ENCODE data around the gene AAK1.
"Not testable (repeated sequence)": the region's sequence is repeated elsewhere in the genome, so short reads cannot be mapped to it uniquely, and the experiment has no call there.

AAK1 gene

DNA sequence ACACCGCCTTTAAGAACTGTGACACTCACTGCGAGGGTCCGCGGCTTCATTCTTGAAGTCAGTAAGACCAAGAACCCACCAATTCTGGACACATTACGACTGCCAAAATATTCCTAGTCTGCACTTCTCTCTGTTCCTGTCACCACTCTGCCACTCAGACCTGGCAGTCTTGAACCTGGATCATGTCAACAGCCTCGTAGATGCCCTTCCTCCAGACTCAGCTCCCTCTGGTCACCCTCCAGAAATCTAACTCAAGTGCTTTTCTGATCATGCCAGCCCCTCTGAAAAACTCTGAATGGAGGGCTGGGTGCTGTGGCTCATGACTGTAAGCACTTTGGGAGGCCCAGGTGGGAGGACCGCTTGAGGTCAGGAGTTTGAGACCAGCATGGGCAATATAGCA lies 20.3 kb downstream of the AAK1 start:
- DNase-seq: no peak

DNA sequence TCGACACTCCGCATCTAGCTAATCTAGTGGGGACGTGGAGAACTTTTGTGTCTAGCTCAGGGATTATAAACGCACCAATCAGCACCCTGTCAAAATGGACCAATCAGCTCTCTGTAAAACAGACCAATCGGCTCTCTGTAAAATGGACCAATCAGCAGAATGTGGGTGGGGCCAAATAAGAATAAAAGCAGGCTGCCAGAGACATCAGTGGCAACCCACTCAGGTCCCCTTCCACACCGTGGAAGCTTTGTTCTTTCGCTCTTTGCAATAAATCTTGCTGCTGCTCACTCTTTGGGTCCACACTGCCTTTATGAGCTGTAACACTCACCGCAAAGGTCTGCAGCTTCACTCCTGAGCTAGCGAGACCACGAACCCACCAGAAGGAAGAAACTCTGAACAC lies 20.7 kb downstream of the AAK1 start:
- DNase-seq: not testable (repeated sequence)

DNA sequence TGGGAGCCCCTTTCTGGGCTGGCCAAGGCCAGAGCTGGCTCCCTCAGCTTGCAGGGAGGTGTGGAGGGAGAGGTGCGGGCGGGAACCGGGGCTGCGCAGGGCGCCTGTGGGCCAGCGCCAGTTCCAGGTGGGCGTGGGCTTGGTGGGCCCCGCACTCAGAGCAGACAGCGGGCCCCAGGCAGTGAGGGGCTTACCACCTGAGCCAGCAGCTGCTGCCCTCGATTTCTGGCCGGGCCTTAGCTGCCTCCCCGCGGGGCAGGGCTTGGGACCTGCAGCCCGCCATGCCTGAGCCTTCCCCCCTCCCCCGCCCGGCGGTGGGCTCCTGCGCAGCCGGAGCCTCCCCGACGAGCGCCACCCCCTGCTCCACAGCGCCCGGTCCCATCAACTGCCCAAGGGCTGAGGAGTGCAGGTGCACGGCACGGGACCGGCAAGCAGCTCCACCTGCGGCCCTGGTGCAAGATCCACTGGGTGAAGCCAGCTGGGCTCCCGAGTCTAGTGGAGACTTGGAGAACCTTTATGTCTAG lies 21.5 kb downstream of the AAK1 start:
- not testable (repeated sequence) for DNase-seq

DNA sequence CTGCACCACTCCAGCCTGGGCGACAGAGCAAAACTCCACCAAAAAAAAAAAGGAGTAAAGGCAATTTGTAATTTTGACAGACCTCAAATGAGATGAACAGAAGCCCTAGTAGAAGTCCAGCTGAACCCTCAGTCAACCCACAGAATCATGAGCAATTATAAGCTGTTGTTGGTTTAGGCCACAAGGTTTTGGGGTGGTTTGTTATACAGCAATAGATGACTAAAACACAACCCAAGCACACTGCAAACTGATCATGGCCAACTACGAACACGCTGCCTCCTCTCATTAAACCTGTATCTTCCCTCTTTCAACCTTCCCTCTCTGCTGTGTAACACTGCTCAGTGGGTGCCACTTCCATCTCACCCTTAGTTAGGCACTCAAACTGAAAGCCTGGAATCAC lies 22.1 kb downstream of the AAK1 start:
- DNase-seq: no peak

DNA sequence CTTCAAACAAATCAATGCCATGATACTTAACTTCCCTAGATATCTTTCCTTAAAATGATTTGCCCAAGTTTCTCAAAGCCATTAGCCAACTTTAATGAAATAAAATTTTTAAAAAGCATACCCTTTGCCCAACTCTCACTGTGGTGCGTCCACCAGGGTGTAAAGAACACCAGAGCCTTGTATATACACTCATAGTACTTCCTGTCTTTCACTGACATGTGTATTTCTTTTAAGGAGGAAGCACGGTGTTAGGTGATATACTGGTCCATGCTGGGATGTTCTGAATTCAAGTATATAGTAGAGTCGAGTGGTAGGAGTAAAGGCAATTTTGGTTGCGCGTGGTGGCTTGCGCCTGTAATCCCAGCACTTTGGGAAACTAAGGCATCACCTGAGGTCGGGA lies 22.7 kb downstream of the AAK1 start:
- DNase-seq: no peak

DNA sequence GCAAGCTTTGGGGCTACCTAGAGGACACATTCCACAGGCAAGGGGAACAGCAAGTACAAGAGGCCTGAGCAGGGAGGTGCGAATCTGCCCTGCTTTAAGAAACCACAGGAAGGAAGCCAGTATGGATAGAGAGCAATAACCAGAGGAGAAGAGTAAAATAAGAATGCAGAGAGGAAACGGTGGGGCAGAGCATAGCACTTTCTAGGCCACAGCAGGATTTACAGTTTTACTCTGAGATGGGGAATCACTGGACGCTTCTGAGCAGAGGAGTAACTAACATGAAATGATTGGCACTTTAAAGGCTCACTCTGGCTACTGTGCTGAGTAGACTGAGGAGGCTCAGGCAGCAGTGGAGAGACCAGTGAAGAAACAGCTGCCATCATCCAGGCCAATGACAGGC lies 23.8 kb downstream of the AAK1 start:
- DNase-seq: no peak

DNA sequence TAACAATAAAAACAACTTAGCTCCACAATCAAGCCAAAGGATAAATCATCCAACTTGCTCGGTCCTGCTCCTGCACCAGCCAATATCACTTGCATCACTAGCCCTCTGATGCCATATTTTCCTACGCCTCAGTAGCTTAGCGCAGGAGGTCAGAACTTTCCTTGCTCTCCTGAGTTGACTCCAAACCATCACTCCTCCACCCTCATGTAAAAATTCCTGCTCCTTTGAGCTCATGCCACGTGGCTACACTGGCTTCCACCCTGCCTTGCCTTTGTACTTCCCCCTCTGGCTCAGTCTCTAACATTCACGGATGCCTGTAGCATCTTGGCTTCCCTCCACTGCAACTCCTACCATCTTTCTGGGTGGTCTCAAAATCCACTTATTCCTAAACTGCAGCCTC lies 25.2 kb downstream of the AAK1 start:
- no peak for DNase-seq

DNA sequence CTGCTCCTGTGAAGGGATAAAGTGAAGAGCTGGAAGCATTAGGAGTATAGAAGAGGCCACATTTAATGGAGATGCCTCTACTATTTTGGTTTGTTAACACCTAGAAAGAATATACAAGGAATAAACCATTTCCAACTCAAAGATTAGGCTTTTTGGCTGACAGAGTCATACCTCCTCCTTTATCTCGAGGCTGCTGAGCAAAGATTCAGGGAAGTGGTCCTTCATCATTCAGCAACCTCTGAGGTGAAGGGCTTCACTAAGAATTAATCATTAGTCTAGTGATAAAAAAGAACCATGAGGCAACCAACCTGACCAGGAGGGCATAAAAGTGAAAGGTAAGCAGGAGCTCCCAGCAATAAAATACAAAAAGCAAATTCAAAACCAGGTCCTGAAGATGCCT lies 25.8 kb downstream of the AAK1 start:
- no peak for DNase-seq

DNA sequence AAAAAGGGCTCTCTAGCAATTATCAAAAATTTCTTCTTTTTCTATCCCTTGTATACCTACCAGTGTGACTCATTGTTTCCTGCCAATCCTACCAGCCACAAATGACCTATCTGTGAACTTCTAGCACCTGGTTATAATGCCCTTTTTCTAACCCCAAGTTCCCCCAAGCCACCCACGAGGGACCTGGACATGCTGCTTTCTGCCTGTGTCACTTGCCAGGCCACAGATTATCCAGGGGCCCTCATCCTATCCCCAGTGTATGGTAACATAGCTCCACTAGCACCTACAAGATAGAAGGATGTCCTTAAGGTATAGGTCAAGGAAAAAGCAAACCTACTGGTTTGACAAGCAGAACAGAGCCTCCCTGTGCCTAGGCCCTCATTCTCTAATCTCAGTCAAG lies 26.8 kb downstream of the AAK1 start:
- DNase-seq: no peak

DNA sequence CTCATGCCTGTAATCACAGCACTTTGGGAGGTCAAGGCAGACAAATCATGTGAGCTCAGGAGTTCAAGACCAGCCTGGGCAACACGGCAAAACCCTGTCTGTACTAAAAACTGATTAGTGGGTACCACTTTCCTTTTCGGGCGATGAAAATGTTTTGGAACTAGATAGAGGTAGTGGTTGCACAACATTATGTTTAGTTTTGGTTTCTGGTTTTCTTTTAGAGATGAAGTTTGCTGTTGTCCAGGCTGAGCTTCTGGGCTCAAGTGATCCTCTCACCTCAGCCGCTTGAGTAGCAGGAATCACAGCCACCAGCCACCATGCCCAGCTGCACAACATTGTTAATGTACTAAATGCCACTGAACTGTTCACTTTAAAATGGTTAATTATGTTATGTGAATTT lies 27.6 kb downstream of the AAK1 start:
- DNase-seq: no peak

DNA sequence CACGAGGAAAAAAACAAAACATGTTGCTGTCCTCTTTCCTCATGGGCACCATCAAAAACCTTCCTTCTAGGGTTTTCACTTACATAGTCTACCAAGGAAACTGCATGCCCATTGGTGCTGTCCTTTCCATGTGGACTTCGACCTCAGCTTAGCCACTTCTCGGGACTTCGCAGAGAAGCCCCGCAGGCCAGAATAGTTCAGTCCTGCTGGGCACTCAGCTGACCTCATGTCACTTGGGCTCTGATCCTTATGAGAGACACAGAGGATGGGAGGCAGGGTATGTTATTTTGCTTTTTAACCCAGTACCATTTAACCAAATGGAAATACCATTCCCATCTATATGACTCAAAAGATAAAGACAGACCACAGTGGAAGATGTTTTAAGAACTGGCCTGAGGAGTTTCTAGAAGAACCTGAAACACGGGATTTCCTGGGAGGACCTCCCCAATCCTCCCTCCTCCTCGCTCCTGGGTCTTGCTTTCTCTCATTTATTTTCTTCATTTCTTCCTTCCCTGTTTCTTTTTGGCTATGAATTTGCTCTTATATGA lies 28.4 kb downstream of the AAK1 start:
- no peak for DNase-seq

DNA sequence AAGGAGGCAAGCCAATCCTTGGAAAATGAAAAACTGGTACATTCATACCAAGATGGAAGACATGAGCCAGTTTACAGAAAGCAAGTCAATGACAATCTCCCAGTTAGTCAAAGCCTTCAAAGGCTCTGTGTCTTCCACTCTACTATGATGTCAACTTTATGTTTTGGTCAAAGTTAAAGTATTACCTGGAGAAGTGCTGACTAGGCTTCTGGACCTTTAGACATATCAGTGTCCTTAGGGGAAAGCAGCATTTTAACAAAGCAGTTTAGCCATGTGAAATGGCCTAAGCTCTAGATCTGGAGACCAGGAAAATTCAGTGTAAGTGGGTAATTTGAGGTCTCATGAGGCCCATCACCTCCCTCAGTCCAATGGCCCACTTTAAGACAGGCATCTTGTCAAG lies 30.8 kb downstream of the AAK1 start:
- no peak for DNase-seq

DNA sequence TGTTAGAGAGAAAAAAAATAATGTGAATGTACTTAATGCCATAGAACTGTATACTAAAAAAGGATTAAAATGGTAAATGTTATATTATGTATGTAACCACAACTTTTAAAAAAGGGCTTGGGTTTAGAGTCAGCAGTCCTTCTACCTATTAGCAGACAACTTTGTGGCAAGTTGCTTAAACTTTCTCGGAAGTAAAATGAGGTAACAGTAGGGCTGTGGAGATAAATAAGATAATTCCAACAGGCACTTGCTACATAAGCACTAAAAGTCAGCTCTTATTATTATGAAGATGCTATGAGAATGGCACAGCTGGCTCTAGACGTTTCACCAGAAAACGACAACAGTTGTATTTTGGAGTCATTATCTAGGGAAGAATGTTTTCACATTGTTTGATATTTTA lies 31.3 kb downstream of the AAK1 start:
- no peak for DNase-seq

DNA sequence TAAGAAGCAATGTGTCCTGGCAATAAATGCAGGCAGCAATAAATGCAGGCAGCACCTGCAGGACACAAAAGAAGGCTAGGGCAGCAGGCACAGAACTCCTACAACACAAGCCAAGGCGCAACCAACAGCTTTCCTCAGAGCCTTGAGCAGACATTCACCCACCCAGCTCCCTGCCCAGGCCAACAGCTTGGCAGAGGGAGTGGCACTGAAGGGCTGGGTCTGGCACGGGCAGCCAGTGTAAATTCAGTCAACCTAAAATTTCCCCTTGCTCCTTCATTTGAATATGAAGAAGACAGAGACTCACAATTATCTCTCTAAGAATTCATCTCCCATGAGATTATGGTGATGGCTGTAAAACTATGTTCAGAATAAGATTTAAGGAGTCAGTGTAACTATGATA lies 35.4 kb downstream of the AAK1 start:
- DNase-seq: no peak

DNA sequence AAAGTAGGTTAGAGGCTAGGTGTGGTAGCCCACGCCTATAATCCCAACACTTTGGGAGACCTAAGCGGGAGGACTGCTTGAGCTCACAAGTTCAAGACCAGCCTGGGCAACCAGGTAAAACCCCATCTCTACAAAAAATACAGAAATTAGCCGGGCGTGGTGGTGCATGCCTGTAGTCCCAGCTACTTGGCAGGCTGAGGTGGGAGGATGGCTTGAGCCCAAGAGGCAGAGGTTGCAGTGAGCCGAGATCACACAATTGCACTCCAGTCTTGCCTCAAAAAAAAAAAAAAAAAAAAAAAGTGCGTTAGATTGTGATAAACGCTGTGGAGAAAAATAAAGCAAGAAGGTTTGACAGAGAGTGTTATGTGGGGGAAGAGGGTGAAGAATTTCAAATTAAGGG lies 36.8 kb downstream of the AAK1 start:
- not testable (repeated sequence) for DNase-seq

DNA sequence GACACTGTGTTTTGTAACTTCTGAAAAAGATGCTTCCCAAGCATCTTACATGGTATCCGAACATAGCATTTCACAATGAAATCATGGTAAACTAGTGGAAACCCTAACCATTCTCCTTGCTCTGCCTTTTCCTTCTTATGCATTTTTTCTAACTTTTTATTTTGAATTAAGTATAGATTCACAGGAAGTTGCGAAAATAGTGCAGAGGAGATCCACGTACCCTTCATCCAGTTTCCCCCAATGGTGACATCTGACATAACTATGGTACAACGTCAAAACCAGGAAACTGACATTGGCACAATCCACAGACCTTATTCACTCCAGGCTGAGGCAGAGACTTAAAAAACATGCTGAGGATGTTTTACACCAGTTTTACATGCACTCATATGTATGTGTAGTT lies 38.3 kb downstream of the AAK1 start:
- DNase-seq: no peak

DNA sequence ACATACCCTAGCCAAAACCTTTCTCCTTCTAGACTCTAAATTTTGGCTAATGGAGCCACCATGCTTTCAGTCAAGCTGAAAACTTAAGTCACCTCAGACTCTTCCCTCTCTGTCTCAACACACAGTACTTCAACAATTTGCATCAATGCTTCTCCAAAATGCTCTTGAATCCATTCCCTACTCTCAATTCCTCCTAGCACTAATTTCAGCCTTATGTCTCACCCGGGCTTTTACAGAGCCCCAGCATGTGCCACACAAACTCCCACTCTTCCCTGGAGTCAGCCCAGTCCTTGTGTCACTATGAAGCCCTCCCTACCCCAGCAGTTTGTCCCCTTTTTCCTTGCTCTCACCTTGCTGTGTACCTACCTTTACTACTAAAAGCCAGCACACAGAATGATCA lies 38.7 kb downstream of the AAK1 start:
- no peak for DNase-seq

DNA sequence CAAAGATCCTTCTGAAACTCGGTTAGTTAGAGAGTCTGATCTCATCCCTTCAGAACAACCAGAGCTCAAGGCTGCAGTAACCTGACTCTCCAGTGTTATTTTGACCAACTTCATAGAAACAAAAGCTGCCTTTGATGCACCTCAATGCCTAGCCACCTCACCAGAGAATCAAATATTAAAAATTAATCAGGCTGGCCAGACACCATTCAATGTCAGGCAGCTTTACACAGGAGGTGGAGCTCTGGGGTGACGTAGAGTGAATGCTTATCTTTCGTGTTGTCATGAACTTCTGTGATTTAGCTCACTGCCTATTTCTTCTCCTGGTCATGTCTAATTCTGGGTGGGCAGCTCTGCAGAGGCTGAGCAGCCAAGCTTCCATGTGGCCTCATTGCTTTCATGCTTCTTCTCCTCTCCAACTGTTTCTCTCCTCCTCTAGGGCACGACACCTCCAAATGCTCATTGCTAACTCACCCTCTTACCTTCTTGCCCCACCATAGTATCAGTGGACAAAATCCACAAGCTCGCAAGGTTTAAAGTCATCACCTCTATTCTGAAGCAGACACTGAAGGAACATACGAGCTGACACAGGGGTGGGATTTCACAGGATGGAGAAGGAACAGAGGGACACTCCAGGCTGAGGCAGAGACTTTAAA lies 39.4 kb downstream of the AAK1 start:
- no peak for DNase-seq

DNA sequence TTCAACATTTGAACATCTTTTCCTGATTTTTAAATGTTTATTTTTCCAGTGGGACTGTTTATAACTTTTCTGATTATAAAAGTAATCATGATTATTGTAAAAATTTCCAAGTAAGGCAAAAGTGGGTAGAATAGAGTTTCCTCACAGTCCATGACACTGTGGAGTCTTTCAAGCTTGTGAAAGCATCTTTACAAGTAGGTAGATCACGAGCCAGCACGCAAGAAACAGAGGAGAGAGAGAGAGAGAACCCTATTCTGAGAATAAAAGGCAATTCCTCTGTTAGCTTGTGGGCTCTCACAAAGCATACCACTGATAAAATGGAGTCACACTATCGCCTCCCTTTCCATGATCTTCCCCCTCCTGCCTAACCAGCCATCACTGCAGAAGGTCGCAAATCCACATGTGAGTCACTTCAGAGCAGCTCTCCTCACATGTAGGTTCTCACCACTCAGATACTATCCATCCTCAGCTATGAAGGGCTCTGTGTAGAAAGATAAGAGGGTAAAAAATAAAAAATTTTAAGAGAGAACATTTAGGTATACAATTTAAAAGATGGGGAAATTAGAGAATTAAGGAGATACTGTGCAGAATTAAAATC lies 40.3 kb downstream of the AAK1 start:
- no peak for DNase-seq

DNA sequence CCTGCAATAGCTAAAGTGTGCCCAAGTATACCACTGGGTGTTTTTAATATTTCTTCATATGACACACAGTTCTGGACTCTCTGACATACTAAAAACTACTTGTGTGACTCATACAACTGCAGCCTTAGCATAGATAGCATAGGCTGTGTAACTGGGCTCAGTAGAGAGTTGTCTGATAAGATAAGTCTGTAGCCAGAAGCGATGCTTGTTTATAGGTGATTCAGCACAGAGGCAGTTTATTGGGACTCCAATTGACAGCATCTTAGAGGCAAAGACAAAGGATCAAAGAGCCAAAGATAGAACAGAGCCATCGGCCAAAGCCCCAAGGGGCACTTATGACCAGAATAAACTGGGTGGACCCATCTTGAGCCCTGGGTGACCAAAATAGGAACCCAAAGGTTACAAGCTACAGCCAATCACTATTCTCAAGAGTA lies 42.3 kb downstream of the AAK1 start:
- no peak for DNase-seq

DNA sequence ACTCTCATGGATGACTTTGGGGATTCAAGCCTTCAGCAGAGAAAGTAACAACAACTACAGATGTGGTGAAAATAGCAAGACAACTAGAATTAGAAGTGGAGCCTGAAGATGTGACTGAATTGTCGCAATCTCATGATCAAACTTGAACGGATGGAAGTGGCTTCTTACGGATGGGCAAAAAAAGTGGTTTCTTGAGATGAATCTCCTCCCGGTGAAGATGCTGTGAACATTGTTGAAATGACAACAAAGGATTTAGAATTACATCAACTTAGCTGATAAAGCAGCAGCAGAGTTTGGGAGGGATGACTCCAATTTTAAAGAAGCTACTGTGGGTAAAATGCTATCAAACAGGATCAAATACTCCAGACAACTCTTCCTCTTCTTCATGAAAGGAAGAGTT lies 43.1 kb downstream of the AAK1 start:
- DNase-seq: no peak

DNA sequence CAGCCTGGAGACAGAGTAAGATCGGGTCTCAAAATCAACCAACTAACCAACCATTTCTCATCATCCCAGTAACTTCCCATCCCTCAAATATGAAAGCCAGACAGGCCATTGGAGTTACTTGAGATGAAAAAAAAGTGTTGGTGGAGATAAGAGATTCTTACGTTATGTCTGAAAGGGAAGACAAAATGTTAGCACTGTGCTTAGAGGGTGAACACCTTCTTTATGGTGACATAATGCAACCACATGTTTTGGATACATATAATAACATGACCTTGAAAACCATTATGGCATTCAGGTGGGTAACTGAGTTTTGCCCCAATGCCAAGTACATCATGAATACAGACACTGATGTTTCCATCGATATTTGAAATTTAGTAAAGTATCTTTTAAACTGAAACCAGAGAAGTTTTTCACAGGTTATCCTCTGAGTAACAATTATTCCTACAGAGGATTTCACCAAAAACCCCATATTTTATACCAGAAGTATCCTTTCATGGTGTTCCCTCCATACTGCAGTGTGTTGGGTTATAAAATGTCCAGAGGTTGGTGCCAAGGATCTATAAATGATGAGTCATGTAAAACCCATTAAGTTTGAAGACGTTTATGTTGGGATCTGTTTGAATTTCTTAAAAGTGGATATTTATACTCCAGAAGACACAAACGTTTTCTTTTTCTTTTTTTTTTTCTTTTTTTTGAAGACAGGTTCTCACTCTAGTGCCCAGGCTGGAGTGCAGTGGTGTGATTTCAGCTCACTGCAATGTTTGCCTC lies 45.5 kb downstream of the AAK1 start:
- no peak for DNase-seq

DNA sequence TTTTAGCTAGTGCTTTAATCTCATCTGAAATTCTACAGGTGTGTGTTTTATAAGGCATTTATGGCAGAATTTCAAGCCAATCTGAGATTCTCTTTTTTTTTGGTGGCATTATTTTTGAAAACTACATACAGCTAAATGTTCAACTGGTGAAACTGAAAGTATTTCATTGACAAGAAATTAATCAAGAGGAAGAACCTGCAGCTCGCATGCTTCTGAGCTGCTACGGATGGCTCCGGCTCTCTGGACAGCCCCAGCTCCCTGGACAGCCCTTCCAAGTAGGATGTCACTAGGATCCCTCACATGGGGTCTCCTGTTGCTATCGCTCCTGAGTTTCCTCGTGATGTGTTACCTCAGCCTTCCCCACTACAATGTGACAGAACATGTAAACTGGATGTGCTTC lies 46.4 kb downstream of the AAK1 start:
- no peak for DNase-seq

DNA sequence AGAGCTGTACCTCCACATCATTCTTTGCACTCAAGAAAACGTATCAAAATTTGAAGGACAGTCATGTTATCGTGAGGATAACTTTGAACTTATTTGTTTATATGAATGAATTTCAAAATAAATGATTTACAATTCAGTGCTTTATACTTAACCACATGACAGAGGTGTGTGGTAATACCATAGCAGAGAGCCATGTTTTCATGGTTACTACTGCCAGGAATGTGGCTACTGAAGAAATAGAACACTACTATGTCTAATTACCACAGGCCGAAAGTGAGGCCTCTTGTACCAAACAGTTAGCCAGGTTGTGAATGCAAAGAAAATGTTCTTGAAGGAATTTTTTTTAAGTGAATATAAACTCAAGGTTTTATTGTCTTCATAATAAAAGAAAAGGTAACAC lies 49.2 kb downstream of the AAK1 start:
- DNase-seq: no peak
